HEK293 (cell line): Measurements from ENCODE around the gene KCNQ1.

Experiments used
- CTCF ChIA-PET: fragments of 350-600 bp; formaldehyde crosslinking; extraction: SDS; loops from one replicate; lab custom pipeline; 2021; ENCODE audit warnings: antibody characterized with exemption; lab: Yijun Ruan, JAX
- POLR2A ChIA-PET: fragments of 300-600 bp; formaldehyde crosslinking; extraction: SDS; loops from one replicate; lab custom pipeline; 2020; ENCODE audit warnings: antibody characterized with exemption, inconsistent platforms; lab: Yijun Ruan, JAX
- H3K27ac ChIP-seq: fragments of 200-500 bp; sonication (Bioruptor generic); 2 replicates; pipeline ENCODE4 v1.5.1; 2014; ENCODE audit warnings: low read depth, low read length, control low read depth, inconsistent platforms; ENCODE audit errors: extremely low read depth
- H3K36me3 ChIP-seq, 2 experiments: fragments of 200-500 bp in 1 of 2; sonication (Bioruptor generic) in 1 of 2; 1 replicate in 1 of 2; 2 replicates in 1 of 2; pipeline ENCODE4 v1.5.1; 2014 to 2017; ENCODE audit warnings: inconsistent platforms in 2 of 2, low read length in 2 of 2; ENCODE audit not compliant: control insufficient read depth in 2 of 2, insufficient read depth in 1 of 2
- H3K4me1 ChIP-seq: fragments of 200-500 bp; sonication (Bioruptor generic); 2 replicates; pipeline ENCODE4 v1.5.1; 2014; ENCODE audit warnings: mild to moderate bottlenecking, low read length, inconsistent platforms; ENCODE audit not compliant: control insufficient read depth, insufficient read depth
- H3K4me3 ChIP-seq: 2 replicates; pipeline ENCODE4 v1.5.1; 2011; ENCODE audit warnings: low read depth, mild to moderate bottlenecking, control low read depth, low read length, moderate library complexity
- H3K9me3 ChIP-seq: fragments of 200-500 bp; sonication (Bioruptor generic); 2 replicates; pipeline ENCODE4 v1.5.1; 2014; ENCODE audit warnings: low read depth, low read length, inconsistent platforms; ENCODE audit not compliant: control insufficient read depth, insufficient read depth
- FEZF1 ChIP-seq: fragments of 450-650 bp; formaldehyde crosslinking; IDR thresholded peaks from 2 replicates; pipeline ENCODE4 v1.5.1; 2016; ENCODE audit warnings: missing biosample characterization, missing genetic modification characterization
- GFI1B ChIP-seq: fragments of 450-650 bp; formaldehyde crosslinking; IDR thresholded peaks from 2 replicates; pipeline ENCODE4 v1.5.1; 2016; ENCODE audit warnings: missing biosample characterization, missing genetic modification characterization
- GLI2 ChIP-seq: fragments of 450-650 bp; formaldehyde crosslinking; IDR thresholded peaks from 2 replicates; pipeline ENCODE4; 2017; ENCODE audit warnings: missing biosample characterization, missing genetic modification characterization, low read depth, borderline replicate concordance
- KLF7 ChIP-seq: fragments of 450-650 bp; formaldehyde crosslinking; IDR thresholded peaks from 2 replicates; pipeline ENCODE4 v1.5.1; 2016; ENCODE audit warnings: missing biosample characterization, missing genetic modification characterization, borderline replicate concordance
- REPIN1 ChIP-seq: fragments of 450-650 bp; formaldehyde crosslinking; IDR thresholded peaks from 2 replicates; pipeline ENCODE4 v1.5.1; 2017; ENCODE audit warnings: missing biosample characterization, missing genetic modification characterization, low read depth
- WT1 ChIP-seq: fragments of 450-650 bp; formaldehyde crosslinking; IDR thresholded peaks from 2 replicates; pipeline ENCODE4 v1.5.1; 2016; ENCODE audit warnings: missing biosample characterization, missing genetic modification characterization
- ZBTB7A ChIP-seq: fragments of 450-650 bp; formaldehyde crosslinking; IDR thresholded peaks from 2 replicates; pipeline ENCODE4 v1.5.1; 2016; ENCODE audit warnings: low read depth, missing biosample characterization, missing genetic modification characterization
- ZBTB8A ChIP-seq: fragments of 450-650 bp; formaldehyde crosslinking; IDR thresholded peaks from 2 replicates; pipeline ENCODE4 v1.5.1; 2016; ENCODE audit warnings: missing biosample characterization, missing genetic modification characterization
- ZIC2 ChIP-seq: fragments of 450-650 bp; formaldehyde crosslinking; IDR thresholded peaks from 2 replicates; pipeline ENCODE4 v1.5.1; 2016; ENCODE audit warnings: missing biosample characterization, missing genetic modification characterization
- ZNF121 ChIP-seq: fragments of 450-650 bp; formaldehyde crosslinking; IDR thresholded peaks from 2 replicates; pipeline ENCODE4 v1.5.1; 2016; ENCODE audit warnings: missing biosample characterization, missing genetic modification characterization
- ZNF132 ChIP-seq: fragments of 450-650 bp; formaldehyde crosslinking; IDR thresholded peaks from 2 replicates; pipeline ENCODE4 v1.5.1; 2017; ENCODE audit warnings: missing biosample characterization, missing genetic modification characterization, borderline replicate concordance
- ZNF155 ChIP-seq: fragments of 450-650 bp; formaldehyde crosslinking; IDR thresholded peaks from 2 replicates; pipeline ENCODE4 v1.5.1; 2016; ENCODE audit warnings: missing biosample characterization, missing genetic modification characterization
- ZNF19 ChIP-seq: fragments of 450-650 bp; formaldehyde crosslinking; IDR thresholded peaks from 2 replicates; pipeline ENCODE4; 2016; ENCODE audit warnings: missing biosample characterization, missing genetic modification characterization, low read depth
- ZNF2 ChIP-seq: fragments of 450-650 bp; formaldehyde crosslinking; IDR thresholded peaks from 2 replicates; pipeline ENCODE4 v1.5.1; 2016; ENCODE audit warnings: missing biosample characterization, missing genetic modification characterization
- ZNF280D ChIP-seq: fragments of 450-650 bp; formaldehyde crosslinking; IDR thresholded peaks from 2 replicates; pipeline ENCODE4 v1.5.1; 2016; ENCODE audit warnings: missing biosample characterization, missing genetic modification characterization
- ZNF302 ChIP-seq: fragments of 450-650 bp; formaldehyde crosslinking; IDR thresholded peaks from 2 replicates; pipeline ENCODE4 v1.5.1; 2016; ENCODE audit warnings: missing biosample characterization, missing genetic modification characterization, low read depth
- ZNF311 ChIP-seq: fragments of 450-650 bp; formaldehyde crosslinking; IDR thresholded peaks from 2 replicates; pipeline ENCODE4 v1.5.1; 2017; ENCODE audit warnings: missing biosample characterization, missing genetic modification characterization, borderline replicate concordance
- ZNF324 ChIP-seq: fragments of 450-650 bp; formaldehyde crosslinking; IDR thresholded peaks from 2 replicates; pipeline ENCODE4 v1.5.1; 2016; ENCODE audit warnings: missing biosample characterization, missing genetic modification characterization
- ZNF335 ChIP-seq: fragments of 450-650 bp; formaldehyde crosslinking; conservative IDR thresholded peaks from 2 replicates; pipeline ENCODE4 v1.5.1; 2016; ENCODE audit warnings: missing biosample characterization, missing genetic modification characterization
- ZNF366 ChIP-seq: fragments of 450-650 bp; formaldehyde crosslinking; conservative IDR thresholded peaks from 2 replicates; pipeline ENCODE4 v1.5.1; 2016; ENCODE audit warnings: missing biosample characterization, missing genetic modification characterization
- ZNF433 ChIP-seq: fragments of 450-650 bp; formaldehyde crosslinking; IDR thresholded peaks from 2 replicates; pipeline ENCODE4 v1.5.1; 2016; ENCODE audit warnings: missing biosample characterization, missing genetic modification characterization, low read depth
- ZNF449 ChIP-seq: fragments of 450-650 bp; formaldehyde crosslinking; IDR thresholded peaks from 2 replicates; pipeline ENCODE4 v1.5.1; 2017; ENCODE audit warnings: missing biosample characterization, mild to moderate bottlenecking, missing genetic modification characterization, moderate library complexity
- ZNF558 ChIP-seq: fragments of 450-650 bp; formaldehyde crosslinking; IDR thresholded peaks from 2 replicates; pipeline ENCODE4 v1.5.1; 2016; ENCODE audit warnings: missing biosample characterization, missing genetic modification characterization
- ZNF571 ChIP-seq: fragments of 450-650 bp; formaldehyde crosslinking; IDR thresholded peaks from 2 replicates; pipeline ENCODE4 v1.5.0; 2017; ENCODE audit warnings: missing biosample characterization, missing genetic modification characterization
- ZNF629 ChIP-seq: fragments of 450-650 bp; formaldehyde crosslinking; IDR thresholded peaks from 2 replicates; pipeline ENCODE4 v1.5.1; 2017; ENCODE audit warnings: missing biosample characterization, missing genetic modification characterization
- ZNF76 ChIP-seq: fragments of 450-650 bp; formaldehyde crosslinking; IDR thresholded peaks from 2 replicates; pipeline ENCODE4; 2016; ENCODE audit warnings: low read depth, missing biosample characterization, missing genetic modification characterization, borderline replicate concordance
- ZNF837 ChIP-seq: fragments of 450-650 bp; formaldehyde crosslinking; IDR thresholded peaks from 2 replicates; pipeline ENCODE4 v1.5.1; 2016; ENCODE audit warnings: missing biosample characterization, missing genetic modification characterization
- ZSCAN23 ChIP-seq: fragments of 450-650 bp; formaldehyde crosslinking; IDR thresholded peaks from 2 replicates; pipeline ENCODE4 v1.5.1; 2016; ENCODE audit warnings: missing biosample characterization, missing genetic modification characterization
- ZSCAN30 ChIP-seq: fragments of 450-650 bp; IDR thresholded peaks from 2 replicates; pipeline ENCODE4 v1.5.1; 2018; ENCODE audit warnings: missing biosample characterization, mild to moderate bottlenecking, missing genetic modification characterization, moderate library complexity
- TF ChIP-seq, protein P1 (sequence below): fragments of 450-650 bp; formaldehyde crosslinking; IDR thresholded peaks from 2 replicates; pipeline ENCODE4 v1.5.1; 2016; ENCODE audit warnings: missing biosample characterization, missing genetic modification characterization
- TF ChIP-seq, protein P2 (sequence below): fragments of 450-650 bp; IDR thresholded peaks from 2 replicates; pipeline ENCODE4 v1.5.1; 2018; ENCODE audit warnings: missing biosample characterization, missing genetic modification characterization

KCNQ1 gene

GRCh38 chr11:2888266-2888968 lies 443.6 kb downstream of the KCNQ1 start:
- CTCF ChIA-PET = interaction anchor here (0.5 to 16.8 kb wide), 26 partner anchors 9 to 587 kb away, joined by 3 to 456 read pairs (median 3); partner anchors contain the start of genes C11orf21 and TSPAN32
- no peak overlapping the region for H3K4me3 ChIP-seq
- TF ChIP-seq ZNF433 (tag by site-specific recombination) (no peak), ZNF19 (tag by site-specific recombination) (no peak), KLF7 (tag by site-specific recombination) (no peak), ZNF571 (tag by site-specific recombination) (no peak), ZNF629 (tag by site-specific recombination) (no peak), ZNF121 (tag by site-specific recombination) (no peak), WT1 (tag by site-specific recombination) (no peak), ZNF155 (no peak), ZNF132 (tag by site-specific recombination) (no peak), GFI1B (tag by site-specific recombination) (no peak), ZSCAN23 (tag by site-specific recombination) (no peak), ZBTB7A (no peak), FEZF1 (tag by site-specific recombination) (0 out of 2 replicates have a peak, but pooled peaks have one; percentile 17), ZNF335 (tag by site-specific recombination) (no peak), ZNF302 (tag by site-specific recombination) (no peak), ZIC2 (tag by site-specific recombination) (no peak), ZNF558 (tag by site-specific recombination) (no peak), ZNF366 (tag by site-specific recombination) (no peak), ZSCAN30 (tag by site-specific recombination) (peak; percentile 69; the same call in 1 of the 2 replicates), ZNF2 (tag by site-specific recombination) (peak; percentile 65; the same call in 1 of the 2 replicates), ZBTB8A (tag by site-specific recombination) (0 out of 2 replicates have a peak, but pooled peaks have one; percentile 13), ZNF280D (tag by site-specific recombination) (no peak), ZNF449 (tag by site-specific recombination) (no peak), GLI2 (tag by site-specific recombination) (no peak), ZNF837 (tag by site-specific recombination) (no peak), ZNF76 (no peak), ZNF324 (tag by site-specific recombination) (no peak), REPIN1 (tag by site-specific recombination) (no peak), ZNF311 (tag by site-specific recombination) (no peak)
- TF ChIP-seq, protein P1, sequence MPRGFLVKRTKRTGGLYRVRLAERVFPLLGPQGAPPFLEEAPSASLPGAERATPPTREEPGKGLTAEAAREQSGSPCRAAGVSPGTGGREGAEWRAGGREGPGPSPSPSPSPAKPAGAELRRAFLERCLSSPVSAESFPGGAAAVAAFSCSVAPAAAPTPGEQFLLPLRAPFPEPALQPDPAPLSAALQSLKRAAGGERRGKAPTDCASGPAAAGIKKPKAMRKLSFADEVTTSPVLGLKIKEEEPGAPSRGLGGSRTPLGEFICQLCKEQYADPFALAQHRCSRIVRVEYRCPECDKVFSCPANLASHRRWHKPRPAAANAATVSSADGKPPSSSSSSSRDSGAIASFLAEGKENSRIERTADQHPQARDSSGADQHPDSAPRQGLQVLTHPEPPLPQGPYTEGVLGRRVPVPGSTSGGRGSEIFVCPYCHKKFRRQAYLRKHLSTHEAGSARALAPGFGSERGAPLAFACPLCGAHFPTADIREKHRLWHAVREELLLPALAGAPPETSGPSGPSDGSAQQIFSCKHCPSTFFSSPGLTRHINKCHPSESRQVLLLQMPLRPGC = no peak
- TF ChIP-seq, protein P2, sequence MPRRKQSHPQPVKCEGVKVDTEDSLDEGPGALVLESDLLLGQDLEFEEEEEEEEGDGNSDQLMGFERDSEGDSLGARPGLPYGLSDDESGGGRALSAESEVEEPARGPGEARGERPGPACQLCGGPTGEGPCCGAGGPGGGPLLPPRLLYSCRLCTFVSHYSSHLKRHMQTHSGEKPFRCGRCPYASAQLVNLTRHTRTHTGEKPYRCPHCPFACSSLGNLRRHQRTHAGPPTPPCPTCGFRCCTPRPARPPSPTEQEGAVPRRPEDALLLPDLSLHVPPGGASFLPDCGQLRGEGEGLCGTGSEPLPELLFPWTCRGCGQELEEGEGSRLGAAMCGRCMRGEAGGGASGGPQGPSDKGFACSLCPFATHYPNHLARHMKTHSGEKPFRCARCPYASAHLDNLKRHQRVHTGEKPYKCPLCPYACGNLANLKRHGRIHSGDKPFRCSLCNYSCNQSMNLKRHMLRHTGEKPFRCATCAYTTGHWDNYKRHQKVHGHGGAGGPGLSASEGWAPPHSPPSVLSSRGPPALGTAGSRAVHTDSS (tag by site-specific recombination) = no peak

More at GRCh38 chr11:2888266-2888968, 443.6 kb downstream of the KCNQ1 start:
- POLR2A ChIA-PET = interaction anchor here (0.7 to 1.8 kb wide), 4 partner anchors 41 to 369 kb away, joined by 3 to 15 read pairs (median 4); partner anchors contain the start of genes KCNQ1OT1 and PHLDA2
- H3K9me3 ChIP-seq = no peaks in the 10 kb centered on the region
- H3K4me1 ChIP-seq = no peaks in the 10 kb centered on the region
- no peak overlapping the region for H3K27ac ChIP-seq
- H3K36me3 ChIP-seq = no peaks in the 10 kb centered on the region
